GM21381 (cell line): ENCODE results near the gene PIGQ.
A peak's percentile ranks its signal among the peaks of the same experiment; 100 is the strongest.

Experiments used
- ATAC-seq: cut with Tn5 transposase; IDR thresholded peaks from one replicate; pipeline ENCODE4 v1.9.1; 2021; ENCODE audit warnings: mild to moderate bottlenecking, moderate library complexity; ENCODE audit not compliant: unreplicated experiment

PIGQ gene

GRCh38 chr16:569445-570254 lies at the start of gene PIGQ:
Gene PIGQ, plus strand, starts transcription at chr16:569968. Its CDS starts 4,107 bp downstream, at chr16:574075.
- ATAC-seq, result peak; percentile 57

GRCh38 chr16:520847-521246 lies 48.9 kb upstream of the PIGQ start:
- no peak for ATAC-seq

DNA sequence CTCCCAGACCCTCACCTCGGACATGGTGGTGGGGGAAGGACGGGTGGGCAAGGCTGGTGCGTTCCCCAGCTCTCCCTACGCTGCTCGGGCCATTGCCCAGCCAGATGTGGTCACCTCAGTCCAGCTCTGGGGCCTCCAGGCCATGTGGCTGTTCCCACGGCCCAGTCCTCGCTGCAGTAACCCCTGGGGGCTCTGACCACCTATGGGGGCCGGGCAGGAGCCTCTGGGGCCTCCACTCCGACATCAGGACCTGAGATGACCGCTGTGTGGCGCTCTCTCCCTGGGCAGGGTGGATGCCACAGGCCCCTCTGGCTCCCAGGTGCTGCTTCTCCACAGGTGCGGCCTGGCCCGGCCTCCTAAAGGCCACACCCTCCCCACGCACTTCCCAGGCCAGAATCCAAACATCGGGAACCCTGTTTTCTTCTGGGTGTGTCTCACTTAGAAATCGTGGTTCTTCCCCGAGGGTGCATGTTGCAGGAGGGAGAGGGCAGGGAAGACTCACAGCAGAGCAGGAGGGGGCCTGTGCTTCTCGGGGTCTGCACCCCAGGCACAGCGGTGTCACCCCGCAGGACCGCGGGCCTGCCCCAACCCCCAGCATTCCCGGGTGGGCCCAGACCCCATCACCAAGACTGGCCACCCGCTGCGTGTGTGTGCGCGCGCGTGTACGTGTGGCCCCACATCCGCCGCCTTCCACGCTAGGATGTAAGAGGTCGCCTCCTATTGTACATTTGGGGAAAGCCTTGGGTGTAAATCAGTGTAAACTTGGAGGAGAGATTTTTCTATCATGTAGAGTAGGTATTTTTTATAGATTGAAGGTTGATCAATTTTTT lies 48.2 kb upstream of the PIGQ start:
- ATAC-seq, result no peak

GRCh38 chr16:522320-523096 lies 47.3 kb upstream of the PIGQ start:
- ATAC-seq, result no peak

- no peak for ATAC-seq
Measured at GRCh38 chr16:523097-523741, 46.5 kb upstream of the PIGQ start.

DNA sequence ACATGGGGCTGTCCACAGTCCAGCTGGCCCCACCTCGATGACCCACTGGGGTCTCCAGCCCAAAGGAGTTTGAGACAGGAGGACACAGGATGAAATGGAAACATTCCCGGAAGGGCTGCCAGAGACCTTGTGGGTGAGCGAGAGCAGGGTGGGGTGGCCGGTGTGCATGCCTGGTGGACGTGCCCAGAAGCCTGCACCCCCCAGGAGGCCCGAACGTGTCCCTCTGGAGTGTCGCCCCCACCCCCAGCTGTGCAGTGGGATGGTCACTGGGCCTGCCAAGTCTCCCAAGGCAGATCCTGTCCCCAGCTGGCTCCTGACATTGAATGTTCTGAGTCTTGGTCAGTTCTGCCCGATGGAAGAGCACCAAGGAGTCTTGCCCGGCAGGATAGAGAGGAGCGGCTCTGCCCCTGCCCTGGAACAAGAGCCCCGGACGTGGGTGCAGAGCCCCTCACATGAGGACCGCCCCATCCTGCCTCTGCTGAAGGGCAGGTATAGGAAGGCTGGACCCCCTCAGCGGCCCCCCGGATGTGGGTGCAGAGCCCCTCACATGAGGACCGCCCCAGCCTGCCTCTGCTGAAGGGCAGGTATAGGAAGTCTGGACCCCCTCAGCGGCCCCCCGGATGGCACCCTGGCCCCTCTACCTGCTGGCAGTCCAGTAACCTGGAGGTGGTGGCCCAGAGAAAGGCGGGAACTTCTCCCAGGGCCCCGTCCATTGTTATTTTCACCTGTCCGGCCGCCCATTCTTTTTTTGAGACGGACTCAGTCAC lies 45.3 kb upstream of the PIGQ start:
- no peak for ATAC-seq

DNA sequence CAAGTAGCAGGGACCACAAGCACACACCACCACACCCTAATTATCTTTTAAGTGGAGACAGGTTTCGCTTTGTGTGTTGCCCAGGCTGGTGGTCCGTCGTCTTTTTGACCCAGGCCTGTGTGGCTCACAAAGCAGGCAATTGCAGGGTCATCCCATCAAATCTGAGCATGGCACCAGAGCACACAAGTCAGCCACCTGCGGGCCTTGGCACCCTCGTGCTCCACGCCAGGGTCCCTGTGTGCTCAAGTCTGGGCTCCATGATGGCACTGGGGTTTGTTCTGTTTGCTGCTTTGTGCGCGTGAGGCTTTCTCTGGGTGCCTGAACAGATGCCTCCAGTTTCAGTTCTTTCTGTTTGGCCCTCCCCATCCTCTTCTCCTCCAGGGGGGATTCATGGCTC lies 44.6 kb upstream of the PIGQ start:
- no peak for ATAC-seq

DNA sequence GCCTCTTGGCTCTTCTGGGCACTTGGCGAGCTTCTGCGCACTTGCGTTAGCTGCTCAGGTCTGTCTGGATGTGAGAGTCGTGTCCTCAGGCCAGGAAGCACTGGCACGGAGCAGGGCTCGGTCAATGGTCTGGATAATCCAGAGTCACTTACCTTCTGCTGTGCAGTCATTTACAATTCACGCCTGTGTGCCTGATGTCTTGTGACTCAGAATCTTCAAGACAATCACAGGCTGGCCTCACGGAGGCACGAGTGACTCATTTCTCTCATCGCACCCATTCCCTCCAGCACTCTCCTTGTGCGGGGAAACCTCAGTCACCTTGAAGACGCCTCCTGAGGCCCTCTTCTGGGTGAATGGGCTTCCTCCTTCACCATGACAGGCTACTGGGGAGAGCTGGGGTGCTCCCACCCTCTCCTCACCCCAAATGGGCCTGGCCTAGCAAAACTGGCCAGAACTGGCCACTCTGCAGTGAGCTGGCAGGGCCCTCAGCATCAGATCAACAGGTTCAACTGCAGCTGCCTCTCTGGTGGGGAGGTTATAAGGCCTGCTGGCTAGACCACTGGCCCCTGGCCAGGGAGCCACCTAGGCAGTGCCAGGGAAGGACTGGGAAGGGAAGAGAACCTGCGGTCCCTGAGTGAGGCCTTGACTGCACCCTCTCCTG lies 44.1 kb upstream of the PIGQ start:
- ATAC-seq, result no peak

GRCh38 chr16:526181-527014 lies 43.4 kb upstream of the PIGQ start:
- no peak for ATAC-seq

GRCh38 chr16:527015-527903 lies 42.5 kb upstream of the PIGQ start, which contains the start of gene CAPN15:
Gene CAPN15, plus strand, starts transcription at chr16:527712. Its CDS starts 19,127 bp downstream, at chr16:546839.
- ATAC-seq, result peak; percentile 61

- ATAC-seq, result no peak
Measured at GRCh38 chr16:528111-529011, 41.4 kb upstream of the PIGQ start.

DNA sequence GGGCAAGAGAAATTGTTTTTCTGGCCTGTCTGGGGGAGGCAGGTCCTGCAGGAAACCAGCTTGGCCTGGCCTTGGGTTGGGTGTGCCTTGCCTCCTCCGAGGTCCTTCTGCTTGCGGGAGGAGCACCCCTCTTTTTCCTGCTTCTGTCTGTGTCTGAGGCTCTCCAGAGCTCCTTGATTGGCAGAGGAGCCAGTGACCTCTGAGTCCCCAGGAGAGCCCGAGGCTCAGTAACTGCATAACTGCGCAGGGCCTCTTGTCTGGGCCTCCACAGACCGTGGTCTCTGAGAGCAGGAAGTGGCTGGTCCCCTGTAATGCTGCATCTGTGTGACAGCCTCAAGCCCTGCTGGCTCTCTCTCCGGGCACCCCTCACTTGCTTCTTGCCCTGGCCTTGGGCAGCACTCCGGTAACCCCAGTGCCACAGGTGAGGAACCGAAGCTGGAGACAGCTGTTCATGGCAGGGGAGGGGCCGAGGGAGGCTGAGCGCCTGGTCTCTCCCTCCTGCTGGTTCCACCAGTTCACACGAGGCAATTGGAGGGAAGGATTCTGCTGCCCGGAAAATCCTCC lies 40.7 kb upstream of the PIGQ start:
- ATAC-seq, result no peak

GRCh38 chr16:530111-530817 lies 39.5 kb upstream of the PIGQ start:
- no peak for ATAC-seq

DNA sequence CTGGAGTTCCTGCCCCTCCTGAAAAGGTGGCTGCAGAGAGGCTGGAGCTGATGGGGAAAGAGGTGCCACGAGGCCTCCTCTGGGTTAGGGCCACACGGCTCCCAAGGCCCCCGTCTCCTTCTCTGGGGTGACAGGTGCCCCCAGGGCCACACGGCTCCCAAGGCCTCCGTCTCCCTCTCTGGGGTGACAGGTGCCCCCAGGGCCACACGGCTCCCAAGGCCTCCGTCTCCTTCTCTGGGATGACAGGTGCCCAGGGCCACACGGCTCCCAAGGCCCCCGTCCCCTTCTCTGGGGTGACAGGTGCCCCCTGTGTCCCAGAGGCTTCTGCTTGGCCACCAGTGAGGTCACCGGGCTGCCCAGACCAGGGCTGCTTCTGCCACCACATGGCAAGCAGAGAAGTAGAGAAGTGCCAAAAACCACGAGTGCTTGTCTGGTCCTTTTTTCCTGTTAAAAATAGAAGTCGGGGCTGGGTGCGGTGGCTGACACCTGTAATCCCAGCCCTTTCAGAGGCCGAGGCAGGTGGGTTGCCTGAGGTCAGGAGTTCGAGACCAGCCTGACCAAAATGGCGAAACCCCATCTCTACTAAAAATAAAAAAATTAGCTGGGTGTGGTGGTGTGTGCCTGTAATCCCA lies 38.2 kb upstream of the PIGQ start:
- ATAC-seq, result no peak
